Transverse colon (tissue), 3 donors: ENCODE measurements around the gene ENDOD1.

Experiments used
- CTCF ChIP-seq, 5 experiments: fragments of 200-600 bp in 3 of 5; fragments of 450-650 bp in 2 of 5; sonication (generic) in 3 of 5; IDR thresholded peaks; 1 replicate in 2 of 5; 2 replicates in 3 of 5; pipeline ENCODE4 v1.5.1; 2016 to 2017; ENCODE audit warnings: antibody characterized with exemption in 5 of 5, inconsistent platforms in 3 of 5, mild to moderate bottlenecking in 2 of 5, moderate library complexity in 1 of 5
- POLR2A ChIP-seq: fragments of 450-650 bp; IDR thresholded peaks from one replicate; pipeline ENCODE4 v1.6.1; 2016; ENCODE audit warnings: antibody characterized with exemption, mild to moderate bottlenecking, moderate library complexity

GRCh38 chr11:95068549-95068948 is 21.1 kb upstream of the ENDOD1 start:
- TF ChIP-seq CTCF (IDR thresholded peaks at IDR 0.05), result no peak
- TF ChIP-seq POLR2A, result peak; percentile 93
